Measurements from ENCODE around the gene NFAM1.
A peak's percentile ranks its signal among the peaks of the same experiment; 100 is the strongest.

Gene NFAM1

DNA sequence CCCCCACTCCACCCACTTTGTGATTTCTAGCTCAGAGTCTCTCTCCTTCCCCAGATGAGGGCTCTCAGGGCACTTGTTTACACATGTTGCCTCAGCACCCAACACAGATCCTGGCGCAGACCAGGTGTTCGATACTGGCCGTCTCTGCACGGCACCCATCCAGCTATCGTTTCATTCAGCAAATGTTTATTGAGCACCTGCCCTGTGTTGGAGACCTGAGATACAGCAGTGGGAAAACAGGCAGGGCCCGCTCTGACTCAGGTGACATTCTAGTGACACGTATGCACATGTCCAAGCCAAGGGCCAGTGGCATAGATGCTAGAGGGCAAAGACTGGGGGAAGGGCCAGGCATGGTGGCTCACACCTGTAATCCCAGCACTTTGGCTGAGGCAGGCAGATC is 71.9 kb downstream of the NFAM1 start:
- DNase-seq (ENCODE audit: low spot score) = no peak

DNA sequence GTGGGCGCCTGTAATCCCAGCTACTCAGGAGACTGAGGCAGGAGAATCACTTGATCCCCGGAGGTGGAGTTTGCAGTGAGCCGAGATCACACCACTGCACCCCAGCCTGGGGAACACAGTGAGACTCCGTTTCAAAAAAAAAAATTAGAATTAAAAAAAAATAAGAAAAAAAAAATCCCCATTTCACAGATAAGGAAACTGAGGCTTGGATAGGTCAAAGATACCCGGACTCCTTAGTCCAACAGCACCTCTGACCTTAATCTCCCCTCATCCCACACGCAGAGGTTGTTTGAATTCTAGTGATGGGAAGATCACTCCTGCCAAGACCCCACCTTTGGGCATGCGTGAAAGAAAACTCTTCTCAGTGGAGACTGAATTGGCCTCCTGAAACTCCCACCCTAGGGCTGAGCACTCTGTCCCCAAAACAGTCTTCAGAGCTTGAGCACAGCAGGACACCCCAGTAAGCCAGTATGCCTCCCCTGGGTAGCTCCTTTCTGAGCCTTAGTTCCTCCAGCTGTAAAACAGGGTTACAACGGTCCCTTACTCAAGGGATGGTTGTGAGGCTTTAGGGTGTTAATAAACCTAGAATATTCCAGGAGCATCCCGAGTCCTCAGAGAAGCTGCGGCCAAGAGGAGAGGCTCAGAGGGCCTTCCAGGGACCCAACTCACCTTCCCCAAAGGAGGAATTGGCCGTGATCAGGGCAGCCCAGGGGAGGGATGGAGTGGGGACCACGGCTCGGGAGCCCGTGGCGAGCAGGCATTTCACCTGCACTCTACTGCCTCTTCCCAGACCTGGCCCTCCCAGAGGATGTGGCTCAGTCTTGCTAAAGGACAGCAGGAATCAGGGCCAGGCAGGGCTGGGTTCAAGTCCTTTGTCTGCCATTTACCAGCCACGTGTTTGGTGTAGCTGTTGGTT is 73.3 kb downstream of the NFAM1 start:
- DNase-seq (ENCODE audit: low spot score) = no peak

DNA sequence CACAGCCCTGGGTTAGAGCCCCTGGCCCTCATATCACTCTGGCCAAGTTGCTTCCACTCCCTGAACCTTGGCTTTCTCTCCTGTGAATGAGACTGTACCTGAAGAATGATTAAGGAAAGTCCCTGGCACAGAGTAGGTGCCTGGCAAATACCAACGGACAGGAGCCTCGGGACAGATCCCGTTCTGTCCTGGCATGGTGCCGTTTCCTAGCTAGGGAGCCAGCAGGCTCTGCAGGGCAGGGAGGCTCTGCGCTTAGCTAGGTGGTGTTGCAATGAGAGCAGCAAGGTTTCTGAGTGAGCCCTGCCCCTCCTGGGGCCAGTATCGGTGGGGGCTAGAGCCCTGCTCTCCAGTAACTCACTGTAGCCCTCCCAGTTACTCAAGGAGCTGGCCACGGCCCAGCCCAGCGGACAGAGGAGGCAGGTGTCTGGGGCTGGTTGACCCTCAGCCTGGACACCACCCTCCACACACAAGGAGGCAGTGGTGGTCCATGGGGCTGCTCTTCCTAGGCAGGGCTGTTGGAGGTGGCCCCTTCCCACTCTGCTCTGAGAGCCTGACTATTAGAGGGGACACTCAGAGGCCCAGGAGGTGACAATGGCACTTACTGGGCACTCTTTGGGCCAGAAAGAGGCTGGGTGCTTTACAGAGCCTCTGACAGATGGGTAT is 74.4 kb downstream of the NFAM1 start:
- no peak for DNase-seq (ENCODE audit: low spot score)

DNA sequence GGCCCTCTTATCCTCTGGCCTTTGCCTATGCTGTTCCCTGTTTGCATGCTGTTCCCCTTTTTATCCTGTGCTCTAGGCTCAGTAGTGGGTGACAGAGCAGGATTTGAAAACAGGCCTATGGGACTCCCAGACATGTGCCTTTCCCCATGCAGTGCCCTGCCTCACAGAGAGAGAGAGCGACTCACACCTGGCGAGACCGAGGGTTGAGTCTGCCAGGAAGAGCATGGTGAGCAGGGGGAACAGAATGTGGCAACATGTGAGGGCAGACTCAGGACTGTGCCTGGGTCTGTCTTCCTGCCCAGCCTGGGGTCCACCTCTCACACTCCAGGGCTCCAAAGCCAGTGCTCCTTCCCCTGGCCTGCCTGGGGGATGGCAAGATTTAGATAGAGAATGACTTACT is 75.0 kb downstream of the NFAM1 start:
- no peak for DNase-seq (ENCODE audit: low spot score)

DNA sequence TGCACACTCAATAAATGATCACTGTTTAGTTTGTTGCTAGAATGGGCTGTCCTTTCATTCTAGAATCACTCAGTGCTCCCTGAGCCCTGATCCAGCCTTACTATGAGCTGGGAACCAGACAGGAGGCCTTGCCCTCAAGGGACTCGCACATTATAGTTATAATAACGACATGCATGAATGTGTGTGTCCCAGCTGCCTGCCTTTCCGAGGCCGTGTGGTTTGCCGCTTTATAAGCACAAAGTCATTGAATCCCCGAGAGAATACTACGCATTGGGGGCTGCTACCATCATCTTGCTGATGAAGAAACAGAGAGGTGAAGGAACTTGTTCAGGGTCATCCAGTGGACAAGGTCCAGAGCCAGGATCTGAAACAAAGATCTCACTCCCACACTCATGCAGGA is 75.7 kb downstream of the NFAM1 start:
- no peak for DNase-seq (ENCODE audit: low spot score)

DNA sequence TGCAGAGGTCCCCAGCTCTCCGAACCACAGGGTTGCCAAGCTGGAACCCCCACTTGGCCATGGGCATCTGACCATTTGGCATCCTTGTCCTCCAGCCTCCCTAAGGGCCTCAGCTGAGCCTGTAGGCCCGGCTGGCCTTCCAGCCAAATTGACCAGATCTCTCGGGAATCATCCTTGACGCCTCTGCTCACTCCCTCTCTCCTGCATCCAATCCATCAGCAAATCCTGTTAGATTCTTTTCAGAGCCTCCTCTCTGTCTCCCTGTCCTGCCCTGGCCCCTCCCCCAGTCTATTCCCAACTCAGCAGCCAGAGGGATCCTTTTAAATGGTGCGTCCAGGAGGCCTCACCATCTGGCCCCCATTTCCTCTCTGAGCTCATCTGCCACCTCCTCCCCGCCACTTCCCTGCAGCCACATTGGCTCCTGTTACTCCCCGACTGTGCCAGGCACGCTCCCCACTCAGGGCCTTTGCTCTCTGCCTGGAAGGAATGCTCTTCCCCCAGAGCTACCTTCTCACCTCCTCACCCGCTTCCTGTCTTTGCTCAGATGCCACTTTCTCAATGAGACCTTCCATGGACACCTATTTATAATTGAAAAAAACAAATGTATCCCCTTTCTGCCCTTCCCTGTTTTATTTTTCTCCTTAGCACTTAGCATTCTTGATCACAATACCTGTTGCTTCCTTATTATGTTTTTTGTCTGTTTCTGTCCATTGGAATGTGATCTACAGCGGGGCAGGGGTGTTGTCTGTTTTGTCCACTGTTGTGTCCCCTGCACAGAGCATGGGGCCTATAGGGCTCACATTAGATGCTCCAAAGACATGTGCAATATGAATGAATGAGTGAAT is 78.1 kb downstream of the NFAM1 start:
- DNase-seq (ENCODE audit: low spot score) = peak; percentile 89

DNA sequence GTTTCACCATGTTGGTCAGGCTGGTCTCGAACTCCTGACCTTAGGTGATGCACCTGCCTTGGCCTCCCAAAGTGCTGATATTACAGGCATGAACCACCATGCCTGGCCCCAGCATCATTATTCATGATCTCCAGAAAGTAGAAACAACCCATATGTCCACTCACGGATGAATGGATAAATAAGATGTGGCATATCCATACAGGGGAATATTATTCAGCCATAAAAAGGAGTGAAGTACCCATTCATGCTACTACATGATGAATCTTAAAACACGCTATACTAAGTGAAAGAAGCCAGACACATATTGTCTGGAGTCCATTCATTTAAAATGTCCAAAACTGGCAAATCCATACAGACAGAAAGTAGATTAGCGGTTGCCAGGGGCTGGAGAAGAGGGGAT is 81.8 kb downstream of the NFAM1 start:
- DNase-seq (ENCODE audit: low spot score) = no peak

DNA sequence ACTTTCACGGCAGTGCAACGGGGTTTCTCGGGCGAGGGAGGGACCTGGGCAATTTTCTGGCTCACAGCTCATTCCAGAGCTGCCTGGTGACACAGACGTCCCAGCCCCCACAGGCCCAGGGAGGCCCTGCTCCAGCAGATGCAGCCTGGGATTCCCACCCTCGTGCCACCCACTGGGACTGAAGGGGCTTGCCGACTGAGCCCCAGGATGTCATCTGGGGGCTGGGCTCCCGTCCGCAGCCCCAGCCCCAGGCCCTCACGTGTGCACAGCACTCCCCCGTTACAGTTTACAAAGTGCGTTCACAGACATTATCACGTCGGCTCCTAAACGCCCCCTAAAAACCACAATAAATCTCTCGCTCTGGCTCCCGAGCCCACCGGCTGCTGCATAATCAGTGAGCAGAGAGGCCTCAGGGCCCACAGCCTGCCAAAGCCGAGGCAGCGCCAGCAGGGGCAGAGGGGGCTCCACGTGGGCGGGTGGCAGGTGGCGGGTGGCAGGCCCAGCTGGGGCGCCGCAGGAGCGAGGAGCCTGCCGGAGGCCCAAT is 84.8 kb downstream of the NFAM1 start:
- DNase-seq (ENCODE audit: low spot score) = peak; percentile 47

DNA sequence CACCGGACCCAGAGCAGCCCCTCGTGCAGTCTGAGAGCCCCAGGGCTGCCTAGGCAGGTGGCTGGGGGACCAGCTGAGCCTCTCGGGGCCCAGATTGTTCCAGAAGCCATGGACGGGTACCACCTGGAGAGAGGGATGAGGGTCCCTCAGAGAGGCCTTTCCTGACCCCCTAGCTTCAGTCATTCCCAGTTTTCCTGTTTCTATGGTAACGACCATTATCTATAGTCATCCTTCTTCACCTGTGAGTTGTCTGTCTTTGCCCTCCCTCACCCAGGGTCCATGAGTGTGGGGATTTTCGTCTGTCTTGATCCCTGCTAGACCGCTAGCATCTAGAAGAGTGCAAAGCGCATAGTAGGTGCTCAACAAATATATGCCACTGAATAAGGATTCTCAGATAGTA is 85.5 kb downstream of the NFAM1 start:
- DNase-seq (ENCODE audit: low spot score) = no peak

DNA sequence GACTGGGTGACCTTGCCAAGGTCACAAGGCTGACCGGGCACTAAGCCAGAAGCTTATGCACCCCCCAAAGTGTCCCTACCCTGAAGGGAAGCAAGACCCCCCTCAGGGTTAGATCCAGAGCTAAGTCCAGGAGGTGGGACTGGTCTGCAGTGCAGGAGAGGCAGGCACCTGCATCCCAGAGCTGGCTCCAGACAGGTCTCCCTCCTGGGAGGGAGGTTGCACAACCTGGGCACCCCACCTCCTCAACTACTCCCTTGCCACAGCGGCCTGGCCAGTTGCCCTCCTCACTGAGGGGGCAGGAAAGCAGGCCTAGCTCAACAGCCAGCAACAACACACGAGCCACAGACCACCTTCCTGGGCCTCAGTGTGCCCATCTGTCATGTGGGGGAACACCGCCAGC is 86.7 kb downstream of the NFAM1 start:
- no peak for DNase-seq (ENCODE audit: low spot score)

DNA sequence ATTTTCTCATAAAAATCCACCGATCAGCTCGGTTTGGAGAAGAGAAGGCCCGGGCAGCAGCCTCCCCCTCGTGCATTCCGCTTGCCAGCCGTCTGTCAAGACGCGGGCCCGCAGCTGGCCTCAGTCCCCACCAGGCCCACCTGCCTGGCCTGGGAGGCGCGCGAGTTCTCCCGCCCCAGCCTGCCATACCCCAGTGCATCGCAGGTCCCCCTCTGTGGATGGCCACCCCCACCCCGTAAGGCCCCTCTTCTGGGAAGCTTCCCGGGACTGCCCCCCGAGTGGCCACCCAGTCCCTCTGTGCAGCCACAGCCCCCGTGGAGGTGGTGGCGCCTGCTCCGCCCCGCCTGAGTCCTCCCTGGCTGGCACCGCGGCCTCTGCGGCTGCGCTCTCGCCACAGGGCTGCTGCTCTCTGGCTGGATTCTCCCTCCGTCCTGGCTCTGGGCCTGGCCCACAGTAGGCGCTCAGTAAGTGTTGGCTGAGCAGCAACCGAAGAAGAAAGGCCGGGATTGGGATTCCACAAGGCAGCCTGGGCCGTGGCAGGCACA is 87.8 kb downstream of the NFAM1 start:
- DNase-seq (ENCODE audit: low spot score) = no peak

DNA sequence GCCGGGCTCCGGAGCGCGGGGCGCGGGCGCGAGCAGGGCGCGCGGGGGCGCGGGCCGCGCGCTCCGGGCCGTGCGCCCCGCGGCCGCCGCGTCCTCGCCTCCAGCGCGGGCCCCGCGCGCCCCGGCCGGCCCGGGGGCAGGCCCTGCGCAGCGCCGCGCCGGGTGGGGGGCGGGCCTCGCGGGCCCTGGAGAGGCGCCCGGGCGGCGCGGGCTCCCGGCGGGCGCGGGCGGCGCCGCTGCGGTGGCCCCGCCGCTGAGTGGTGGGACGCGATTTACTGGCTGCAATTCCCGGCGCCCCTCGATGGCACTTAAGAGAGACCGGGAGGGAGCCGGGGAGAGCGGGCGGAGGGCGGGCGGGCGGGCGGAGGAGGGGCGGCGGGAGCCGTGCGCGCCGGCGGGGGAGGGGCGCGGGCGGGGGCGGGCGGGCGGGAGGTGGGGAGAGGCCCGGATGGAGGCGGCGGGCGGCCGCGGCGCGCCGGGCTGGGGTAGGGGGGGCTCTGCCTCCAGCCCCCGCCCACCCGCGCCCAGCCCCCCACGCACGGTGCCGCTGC is 88.6 kb downstream of the NFAM1 start:
- DNase-seq (ENCODE audit: low spot score) = no peak

DNA sequence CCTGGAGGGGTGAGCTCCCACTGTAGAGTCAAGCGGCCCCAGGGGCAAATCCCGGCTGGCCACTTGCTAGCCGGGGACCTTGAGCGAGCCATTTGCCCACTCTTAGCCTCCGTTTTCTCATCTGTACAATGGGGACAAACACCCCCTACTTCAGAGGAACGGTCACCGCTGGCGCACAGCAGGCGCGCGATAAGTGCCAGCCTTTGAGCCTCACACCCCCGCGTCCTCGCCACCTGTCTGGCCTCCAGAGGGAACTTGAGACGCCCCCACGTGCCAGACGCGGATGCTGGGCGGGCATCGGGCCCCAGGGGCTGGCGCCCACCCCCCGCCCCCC is 89.1 kb downstream of the NFAM1 start:
- DNase-seq (ENCODE audit: low spot score) = no peak

DNA sequence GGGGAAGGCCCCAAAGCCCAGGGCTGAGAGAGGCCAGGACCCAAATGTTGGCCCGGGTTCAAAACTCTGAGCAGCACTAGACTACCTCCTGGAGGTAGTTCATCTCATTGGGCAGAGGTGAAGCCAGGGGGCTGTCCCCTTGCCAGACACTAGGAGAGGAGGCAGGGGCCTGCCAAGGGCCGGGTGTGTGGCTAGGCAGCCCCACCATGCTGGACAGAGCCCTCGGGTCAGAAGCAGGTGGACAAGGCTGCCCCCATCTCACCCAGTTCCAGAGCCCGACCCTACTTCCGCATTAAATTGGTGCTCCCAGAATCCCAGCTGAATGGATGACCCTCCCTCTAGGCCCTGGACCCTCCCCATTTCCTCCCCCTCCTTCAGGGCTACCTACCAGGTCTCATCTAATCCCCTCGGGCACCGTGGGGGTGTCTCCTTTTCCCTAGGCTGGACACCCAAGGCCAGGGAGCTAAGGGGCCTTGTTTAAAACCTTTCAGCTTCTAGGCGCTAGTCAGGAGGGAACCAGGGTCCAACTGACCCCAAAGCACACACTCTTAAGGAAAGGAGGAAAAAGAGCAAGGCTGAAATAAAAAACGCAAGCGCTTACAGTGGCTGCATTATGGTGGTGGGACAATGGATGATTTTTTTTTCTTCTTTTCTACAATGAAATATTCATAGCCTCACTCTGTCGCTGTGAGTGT is 89.6 kb downstream of the NFAM1 start:
- no peak for DNase-seq (ENCODE audit: low spot score)

DNA sequence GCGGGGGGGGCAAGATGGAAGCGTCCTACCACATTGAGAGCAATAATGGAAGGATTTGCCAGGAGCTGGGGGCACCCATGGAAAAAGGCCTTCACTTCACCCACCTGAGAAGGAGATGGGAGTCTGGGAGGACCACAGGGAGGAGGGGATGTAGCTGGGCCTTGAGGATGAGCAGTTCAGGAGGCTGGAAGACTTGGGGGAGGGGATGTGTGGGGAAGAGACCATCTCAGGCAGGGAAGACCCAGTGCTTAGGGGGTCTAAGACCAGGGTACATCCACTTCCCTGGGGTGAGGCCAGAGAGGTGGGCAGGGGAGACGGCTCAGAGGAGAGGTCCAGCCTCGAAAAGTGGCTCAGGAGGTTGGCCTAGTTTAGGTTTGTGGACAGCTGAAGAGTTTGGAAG is 90.4 kb downstream of the NFAM1 start:
- no peak for DNase-seq (ENCODE audit: low spot score)

DNA sequence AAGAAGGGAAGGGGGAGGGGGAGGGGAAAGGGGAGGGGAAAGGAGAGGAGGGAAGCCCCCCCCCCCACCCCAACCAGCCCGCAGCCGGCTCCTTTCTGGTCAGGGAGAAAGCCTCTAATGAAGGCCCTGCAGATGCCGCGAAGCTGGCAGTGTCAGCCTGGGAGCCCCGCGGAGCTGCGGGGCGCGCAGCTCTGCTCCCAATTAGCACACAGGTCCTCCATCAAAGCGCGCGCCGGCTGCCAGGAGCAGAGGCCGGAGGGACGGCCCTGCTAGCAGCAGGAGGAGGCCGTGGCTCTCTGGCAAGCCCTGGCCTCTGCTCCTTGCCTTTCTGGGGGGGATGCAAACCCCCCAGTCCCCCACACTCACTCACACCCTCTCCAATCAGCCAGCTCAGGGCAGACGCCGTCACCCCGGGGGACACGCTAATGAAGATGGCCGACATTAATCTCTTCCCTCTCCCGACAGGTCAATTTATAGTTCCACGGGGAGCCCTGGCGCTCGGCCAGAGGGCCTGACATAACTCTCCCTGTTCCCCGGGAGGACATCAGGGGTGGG is 91.3 kb downstream of the NFAM1 start:
- DNase-seq (ENCODE audit: low spot score) = peak; percentile 64

DNA sequence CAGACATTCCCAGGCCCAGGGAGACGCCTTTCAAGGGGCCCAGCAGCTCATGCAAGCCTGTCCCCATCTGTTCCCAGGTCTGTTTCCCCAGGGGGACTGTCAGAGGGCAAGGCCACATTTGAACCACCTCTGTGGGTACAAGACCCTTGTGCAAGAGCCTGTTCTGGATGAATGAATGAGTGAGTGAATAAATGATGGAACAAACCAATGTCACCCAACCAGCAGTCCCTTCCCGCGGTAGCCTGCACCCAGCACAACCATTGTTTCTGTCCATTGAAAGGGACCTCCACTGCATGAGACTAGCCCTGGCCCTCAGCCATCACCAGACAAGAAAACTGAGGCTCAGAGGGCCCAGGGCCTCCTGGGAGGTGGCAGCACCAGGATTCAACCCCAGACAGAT is 92.1 kb downstream of the NFAM1 start:
- DNase-seq (ENCODE audit: low spot score) = no peak

DNA sequence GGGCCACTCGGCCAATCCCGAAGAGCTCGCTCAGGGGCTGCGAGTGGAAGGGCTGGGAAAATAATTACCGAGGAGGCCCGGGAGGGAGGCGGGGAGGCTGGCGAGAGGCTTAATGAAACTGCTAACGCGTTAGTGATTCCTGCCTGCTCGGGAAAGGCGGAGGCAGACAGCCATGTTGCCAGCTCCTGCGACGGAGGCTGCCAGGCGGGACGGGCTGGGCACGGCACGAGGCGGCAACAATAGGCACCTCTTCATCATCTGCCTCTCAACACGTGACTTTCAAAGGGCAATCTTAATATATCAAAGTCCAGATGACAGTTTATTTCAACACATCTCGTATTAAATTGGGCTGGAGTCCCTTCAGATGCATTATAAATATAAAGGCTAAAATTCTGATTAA is 93.7 kb downstream of the NFAM1 start:
- DNase-seq (ENCODE audit: low spot score) = no peak

DNA sequence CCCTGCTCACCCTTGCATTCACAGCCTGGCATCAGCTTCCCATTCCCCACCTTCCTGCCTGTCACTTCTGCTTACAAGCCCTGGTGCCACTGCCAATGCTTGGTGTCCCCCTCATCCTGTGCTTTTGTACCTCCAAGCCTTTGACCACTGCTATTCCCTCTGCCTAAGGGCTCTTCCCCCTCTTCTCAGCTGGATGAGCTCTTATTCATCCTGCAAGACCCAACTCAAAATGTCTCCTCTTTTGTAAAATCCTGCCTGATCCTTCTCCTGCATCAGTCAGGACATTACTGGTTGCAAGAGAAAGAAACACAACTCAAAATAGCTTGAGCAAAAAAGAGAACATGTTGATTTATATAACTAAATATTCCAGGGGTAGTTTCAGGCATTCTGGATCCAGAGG is 94.8 kb downstream of the NFAM1 start:
- no peak for DNase-seq (ENCODE audit: low spot score)

DNA sequence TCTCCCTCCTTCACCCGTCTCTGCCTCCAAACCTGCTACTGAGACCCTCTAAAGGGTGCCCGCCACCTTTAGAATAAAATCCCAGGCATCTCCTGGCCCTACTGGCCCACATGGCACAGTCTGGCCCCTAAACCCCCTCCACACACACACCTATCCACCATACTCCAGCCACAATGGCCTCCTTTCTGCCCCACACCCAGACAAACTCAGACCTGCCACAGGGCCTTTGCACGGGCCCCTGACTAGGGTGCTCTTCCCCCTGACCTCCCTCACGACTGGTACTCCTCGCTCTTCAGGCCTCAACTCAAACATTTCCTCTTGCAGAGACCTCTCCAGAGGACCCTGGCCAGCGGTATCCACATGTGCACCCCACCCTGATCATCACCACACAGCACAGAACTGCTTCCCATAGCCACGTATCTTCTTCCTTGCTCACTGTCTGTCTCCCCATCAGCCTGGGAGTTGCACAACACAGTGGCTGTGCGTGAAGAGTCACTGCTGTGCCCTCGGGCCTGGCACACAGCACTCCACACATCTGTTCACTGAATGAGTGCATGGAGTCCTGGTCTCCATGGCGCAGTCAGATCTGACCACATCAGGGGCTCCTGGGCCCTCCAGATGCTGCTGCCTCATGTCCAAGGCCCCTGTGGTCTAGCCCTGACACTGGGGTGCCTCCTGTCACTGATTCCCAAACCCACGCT is 95.5 kb downstream of the NFAM1 start:
- no peak for DNase-seq (ENCODE audit: low spot score)
